ENCODE measurements around the gene CDC42BPG.

CDC42BPG gene

GRCh38 chr11:64809781-64810241 is 34.6 kb downstream of the CDC42BPG start (continued):
- no peak for TF ChIP-seq ZNF302 (tag by site-specific recombination; IDR thresholded peaks at IDR 0.05; ENCODE audit: low read depth)
- 0 out of 2 replicates have a peak, but pooled peaks have one; percentile 7 for TF ChIP-seq EGR2 (tag by site-specific recombination; IDR thresholded peaks at IDR 0.05; ENCODE audit: low read depth)
- TF ChIP-seq OSR2 (tag by site-specific recombination; IDR thresholded peaks at IDR 0.05), result no peak
- TF ChIP-seq ZBTB49 (tag by site-specific recombination; IDR thresholded peaks at IDR 0.05; ENCODE audit: low read depth), result no peak
- TF ChIP-seq KLF1 (tag by site-specific recombination; IDR thresholded peaks at IDR 0.05), result peak; percentile 72
- no peak for TF ChIP-seq ZNF394 (tag by site-specific recombination; IDR thresholded peaks at IDR 0.05; ENCODE audit: borderline replicate concordance)
- TF ChIP-seq ZNF561 (tag by site-specific recombination; IDR thresholded peaks at IDR 0.05; ENCODE audit: borderline replicate concordance), result no peak
- TF ChIP-seq SP3 (tag by site-specific recombination; IDR thresholded peaks at IDR 0.05), result peak; percentile 67
- no peak for TF ChIP-seq ZSCAN5A (tag by site-specific recombination; IDR thresholded peaks at IDR 0.05)
- no peak for TF ChIP-seq ZNF621 (tag by site-specific recombination; IDR thresholded peaks at IDR 0.05)
- peak; percentile 36; the same call in 1 of the 2 replicates for TF ChIP-seq ZNF600 (tag by site-specific recombination; IDR thresholded peaks at IDR 0.05)
- TF ChIP-seq ZFP41 (tag by site-specific recombination; IDR thresholded peaks at IDR 0.05; ENCODE audit: borderline replicate concordance), result no peak
- TF ChIP-seq ZNF341 (tag by site-specific recombination; IDR thresholded peaks at IDR 0.05; ENCODE audit: low read depth), result peak; percentile 59
- TF ChIP-seq ZNF768 (tag by site-specific recombination; IDR thresholded peaks at IDR 0.05), result no peak
- no peak for TF ChIP-seq ZBTB7A (tag by site-specific recombination; IDR thresholded peaks at IDR 0.05; ENCODE audit: low read depth)
- TF ChIP-seq YY1 (tag by site-specific recombination; IDR thresholded peaks at IDR 0.05), result no peak
- no peak for TF ChIP-seq ZNF121 (tag by site-specific recombination; IDR thresholded peaks at IDR 0.05)
- no peak for TF ChIP-seq ATF2 (tag by site-specific recombination; IDR thresholded peaks at IDR 0.05; ENCODE audit: low read depth)
- TF ChIP-seq ZNF664 (tag by site-specific recombination; IDR thresholded peaks at IDR 0.05), result no peak
- no peak for TF ChIP-seq AEBP2 (tag by site-specific recombination; IDR thresholded peaks at IDR 0.05; ENCODE audit: borderline replicate concordance)
- TF ChIP-seq ZBTB20 (tag by site-specific recombination; IDR thresholded peaks at IDR 0.05), result no peak
- TF ChIP-seq KLF17 (tag by site-specific recombination; IDR thresholded peaks at IDR 0.05), result 0 out of 2 replicates have a peak, but pooled peaks have one; percentile 23
- no peak for TF ChIP-seq ZNF558 (tag by site-specific recombination; IDR thresholded peaks at IDR 0.05)
- no peak for TF ChIP-seq KLF10 (tag by site-specific recombination; IDR thresholded peaks at IDR 0.05)

Measured in HEK293 (cell line).